ENCODE data around the gene CAMTA1.
A peak's percentile ranks its signal among the peaks of the same experiment; 100 is the strongest.

- TF ChIP-seq JUND (IDR thresholded peaks at IDR 0.05) (peak; percentile 12; the same call in 1 of the 2 replicates), ZBTB33 (IDR thresholded peaks at IDR 0.05; ENCODE audit: borderline replicate concordance, low read depth) (no peak), MXI1 (IDR thresholded peaks at IDR 0.05; ENCODE audit: low read depth, low read length) (no peak)
- TF ChIP-seq, protein P1, sequence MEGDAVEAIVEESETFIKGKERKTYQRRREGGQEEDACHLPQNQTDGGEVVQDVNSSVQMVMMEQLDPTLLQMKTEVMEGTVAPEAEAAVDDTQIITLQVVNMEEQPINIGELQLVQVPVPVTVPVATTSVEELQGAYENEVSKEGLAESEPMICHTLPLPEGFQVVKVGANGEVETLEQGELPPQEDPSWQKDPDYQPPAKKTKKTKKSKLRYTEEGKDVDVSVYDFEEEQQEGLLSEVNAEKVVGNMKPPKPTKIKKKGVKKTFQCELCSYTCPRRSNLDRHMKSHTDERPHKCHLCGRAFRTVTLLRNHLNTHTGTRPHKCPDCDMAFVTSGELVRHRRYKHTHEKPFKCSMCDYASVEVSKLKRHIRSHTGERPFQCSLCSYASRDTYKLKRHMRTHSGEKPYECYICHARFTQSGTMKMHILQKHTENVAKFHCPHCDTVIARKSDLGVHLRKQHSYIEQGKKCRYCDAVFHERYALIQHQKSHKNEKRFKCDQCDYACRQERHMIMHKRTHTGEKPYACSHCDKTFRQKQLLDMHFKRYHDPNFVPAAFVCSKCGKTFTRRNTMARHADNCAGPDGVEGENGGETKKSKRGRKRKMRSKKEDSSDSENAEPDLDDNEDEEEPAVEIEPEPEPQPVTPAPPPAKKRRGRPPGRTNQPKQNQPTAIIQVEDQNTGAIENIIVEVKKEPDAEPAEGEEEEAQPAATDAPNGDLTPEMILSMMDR (IDR thresholded peaks at IDR 0.05): no peak
- TF ChIP-seq, protein P2, sequence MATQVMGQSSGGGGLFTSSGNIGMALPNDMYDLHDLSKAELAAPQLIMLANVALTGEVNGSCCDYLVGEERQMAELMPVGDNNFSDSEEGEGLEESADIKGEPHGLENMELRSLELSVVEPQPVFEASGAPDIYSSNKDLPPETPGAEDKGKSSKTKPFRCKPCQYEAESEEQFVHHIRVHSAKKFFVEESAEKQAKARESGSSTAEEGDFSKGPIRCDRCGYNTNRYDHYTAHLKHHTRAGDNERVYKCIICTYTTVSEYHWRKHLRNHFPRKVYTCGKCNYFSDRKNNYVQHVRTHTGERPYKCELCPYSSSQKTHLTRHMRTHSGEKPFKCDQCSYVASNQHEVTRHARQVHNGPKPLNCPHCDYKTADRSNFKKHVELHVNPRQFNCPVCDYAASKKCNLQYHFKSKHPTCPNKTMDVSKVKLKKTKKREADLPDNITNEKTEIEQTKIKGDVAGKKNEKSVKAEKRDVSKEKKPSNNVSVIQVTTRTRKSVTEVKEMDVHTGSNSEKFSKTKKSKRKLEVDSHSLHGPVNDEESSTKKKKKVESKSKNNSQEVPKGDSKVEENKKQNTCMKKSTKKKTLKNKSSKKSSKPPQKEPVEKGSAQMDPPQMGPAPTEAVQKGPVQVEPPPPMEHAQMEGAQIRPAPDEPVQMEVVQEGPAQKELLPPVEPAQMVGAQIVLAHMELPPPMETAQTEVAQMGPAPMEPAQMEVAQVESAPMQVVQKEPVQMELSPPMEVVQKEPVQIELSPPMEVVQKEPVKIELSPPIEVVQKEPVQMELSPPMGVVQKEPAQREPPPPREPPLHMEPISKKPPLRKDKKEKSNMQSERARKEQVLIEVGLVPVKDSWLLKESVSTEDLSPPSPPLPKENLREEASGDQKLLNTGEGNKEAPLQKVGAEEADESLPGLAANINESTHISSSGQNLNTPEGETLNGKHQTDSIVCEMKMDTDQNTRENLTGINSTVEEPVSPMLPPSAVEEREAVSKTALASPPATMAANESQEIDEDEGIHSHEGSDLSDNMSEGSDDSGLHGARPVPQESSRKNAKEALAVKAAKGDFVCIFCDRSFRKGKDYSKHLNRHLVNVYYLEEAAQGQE (IDR thresholded peaks at IDR 0.05; ENCODE audit: low read depth, low read length): no peak
These were observed 41.8 kb upstream of the CAMTA1 start for GRCh38 chr1:6743189-6744101.
